ENCODE results near the gene CRYBA2.
A peak's percentile ranks its signal among the peaks of the same experiment; 100 is the strongest.

The CRYBA2 gene

DNA sequence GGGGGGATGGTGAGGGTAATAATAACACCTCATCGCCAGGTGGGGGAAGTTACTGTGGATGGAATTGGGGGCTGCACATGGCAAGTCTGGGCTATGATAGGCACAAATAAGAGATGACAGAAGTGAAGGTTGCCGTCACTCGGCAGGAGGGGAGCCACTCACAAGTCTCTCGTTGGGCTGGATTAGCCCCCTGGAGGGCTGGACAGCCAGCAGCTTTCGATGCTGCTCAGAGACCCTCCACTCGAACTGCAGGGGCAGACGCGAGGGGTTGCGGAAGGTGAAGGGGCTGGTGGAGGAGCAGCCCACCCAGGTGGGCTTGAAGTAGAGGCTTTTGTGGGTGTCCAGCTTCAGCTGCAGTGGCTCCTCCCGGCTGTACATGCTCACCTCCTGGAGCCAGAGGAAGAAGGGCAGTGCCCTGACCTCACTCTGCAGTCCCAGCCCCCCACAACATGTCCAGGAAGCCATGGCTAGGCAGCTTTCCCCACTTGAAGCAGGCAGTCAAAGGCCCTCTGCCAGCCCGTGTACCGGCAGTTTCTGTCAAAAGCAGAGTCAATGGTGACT is 29.9 kb upstream of the CRYBA2 start:
- no peak for DNase-seq (ENCODE audit: low read depth)

DNA sequence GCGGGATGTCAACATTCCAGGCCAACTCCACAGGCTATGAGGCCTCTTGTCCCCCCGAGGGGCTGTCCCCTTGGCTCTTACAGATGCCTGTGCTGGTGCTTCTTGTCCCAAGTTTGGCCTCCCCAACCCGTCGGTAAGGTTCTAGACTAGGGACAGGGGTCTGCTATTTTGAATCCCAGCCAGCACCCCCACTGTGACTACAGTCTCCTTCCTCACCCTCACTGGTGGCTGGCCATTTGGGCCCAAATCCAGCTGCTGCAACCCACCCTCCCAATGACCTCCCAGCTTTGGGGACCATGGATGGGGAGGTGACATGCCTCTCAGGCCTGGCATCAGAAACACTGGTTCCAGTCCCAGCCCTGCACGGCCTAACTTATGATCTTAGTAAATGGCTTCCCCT is 29.4 kb upstream of the CRYBA2 start:
- DNase-seq (ENCODE audit: low read depth) = no peak

DNA sequence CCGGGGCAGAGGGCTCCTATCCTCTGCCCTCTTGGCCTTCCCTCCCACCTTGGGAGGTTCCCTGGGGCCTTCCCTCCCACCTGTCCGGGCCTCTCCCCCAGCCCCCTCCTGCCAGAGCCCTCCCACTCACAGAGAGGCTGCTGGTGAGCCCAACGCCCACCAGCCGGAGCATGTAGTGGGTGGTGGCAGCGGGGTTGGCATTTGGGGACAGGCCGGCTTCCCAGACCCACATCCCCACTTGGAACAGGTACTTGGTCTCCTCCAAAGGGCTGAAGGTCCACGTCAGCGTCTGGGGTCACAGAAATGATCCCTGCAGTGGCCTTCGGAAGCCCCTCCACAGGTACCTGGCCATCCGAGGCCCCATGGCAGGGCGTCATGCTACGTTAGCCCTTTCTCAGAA is 28.8 kb upstream of the CRYBA2 start:
- DNase-seq (ENCODE audit: low read depth) = no peak

DNA sequence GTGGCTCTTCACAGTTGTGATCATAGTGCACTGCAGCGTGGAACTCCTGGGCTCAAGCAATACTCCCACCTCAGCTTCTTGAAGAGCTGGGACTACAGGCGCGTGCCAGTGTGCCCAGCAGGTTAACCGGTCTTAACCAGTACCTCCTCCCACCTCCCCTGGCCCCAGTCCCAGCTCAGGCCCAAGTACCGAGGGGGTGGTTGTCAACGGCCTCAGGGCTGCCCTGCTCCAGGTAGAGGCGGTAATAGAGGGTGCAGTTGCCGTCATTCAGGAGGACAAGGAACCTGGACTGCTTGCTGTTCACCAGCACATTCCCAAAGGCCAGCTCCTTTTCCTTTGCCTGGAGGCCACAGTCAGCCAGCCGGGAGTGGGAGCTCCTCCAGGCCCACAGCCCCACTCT is 28.4 kb upstream of the CRYBA2 start:
- DNase-seq (ENCODE audit: low read depth) = no peak

DNA sequence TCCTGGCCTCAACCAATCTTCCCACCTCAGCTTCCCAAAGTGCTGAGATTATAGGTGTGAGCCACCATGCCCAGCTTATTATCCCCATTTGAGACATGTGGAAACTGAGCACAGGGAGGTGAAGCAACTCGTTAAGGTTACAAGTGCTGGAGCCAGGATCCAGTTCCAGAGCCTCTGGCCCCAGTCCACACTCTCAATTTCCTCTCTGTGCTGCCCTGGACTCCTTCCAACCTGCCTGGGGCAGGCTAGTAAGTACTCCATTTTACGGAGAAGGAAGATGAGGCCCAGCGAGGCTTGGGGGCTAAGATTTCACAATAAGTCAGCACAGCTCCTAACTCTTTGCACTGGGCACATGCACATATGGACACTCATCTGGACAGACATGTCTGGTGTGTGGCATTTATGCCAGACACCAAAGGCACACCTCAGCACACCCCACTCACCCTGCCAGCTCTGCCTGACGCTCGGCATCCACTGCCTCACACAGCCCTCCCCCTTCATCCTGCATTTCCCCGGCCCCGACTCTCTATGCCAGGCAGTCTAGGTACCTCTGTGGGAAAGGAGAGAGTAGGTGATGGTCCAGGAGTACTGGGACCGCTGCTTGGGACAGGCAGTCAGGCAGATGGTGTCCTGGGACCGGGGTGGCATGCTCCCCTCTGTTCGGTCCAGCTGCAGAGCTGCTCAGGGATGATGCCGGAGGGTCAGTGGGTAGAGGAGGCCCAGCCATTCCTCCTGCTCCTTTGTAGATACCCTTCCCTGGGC is 27.6 kb upstream of the CRYBA2 start:
- DNase-seq (ENCODE audit: low read depth) = no peak

DNA sequence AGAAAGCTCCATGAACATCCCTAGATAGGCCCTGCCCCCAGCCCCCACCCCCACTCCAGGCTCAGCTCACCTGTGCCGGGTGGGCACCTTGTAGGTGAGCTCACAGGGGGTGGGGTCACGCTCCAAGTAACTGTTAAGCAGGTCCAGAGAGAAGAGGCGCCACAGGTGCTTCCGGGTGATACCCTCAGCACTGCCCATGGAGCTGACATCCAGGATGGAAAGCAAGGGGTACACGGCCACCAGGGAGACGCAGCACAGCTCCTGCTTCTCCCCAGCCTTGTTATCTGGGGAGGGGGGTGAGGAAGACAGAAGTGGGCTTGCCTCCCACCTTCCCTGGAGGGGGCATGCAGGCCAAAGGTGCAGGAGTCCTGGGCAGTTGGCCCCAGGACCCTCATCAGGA is 26.2 kb upstream of the CRYBA2 start:
- DNase-seq (ENCODE audit: low read depth) = no peak

DNA sequence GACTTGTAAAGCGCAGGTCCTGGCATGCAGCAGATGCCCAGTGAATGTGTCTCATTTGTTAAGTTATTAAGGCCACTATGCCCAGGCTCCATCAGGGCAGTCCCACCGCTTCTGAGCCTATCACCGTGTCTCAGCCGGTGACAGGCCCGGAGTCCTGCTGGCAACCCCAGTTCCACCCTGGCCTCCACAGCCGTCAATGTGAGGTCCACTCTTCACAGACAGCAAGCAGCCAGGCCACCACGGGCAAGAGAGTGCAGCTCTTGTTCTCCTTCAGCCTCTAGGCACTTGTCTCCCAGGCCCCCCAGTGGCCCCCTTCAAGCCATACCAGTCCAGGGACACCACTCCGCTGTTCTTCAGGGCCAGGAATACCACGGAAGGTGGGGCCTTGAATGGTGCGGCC is 25.5 kb upstream of the CRYBA2 start:
- no peak for DNase-seq (ENCODE audit: low read depth)

DNA sequence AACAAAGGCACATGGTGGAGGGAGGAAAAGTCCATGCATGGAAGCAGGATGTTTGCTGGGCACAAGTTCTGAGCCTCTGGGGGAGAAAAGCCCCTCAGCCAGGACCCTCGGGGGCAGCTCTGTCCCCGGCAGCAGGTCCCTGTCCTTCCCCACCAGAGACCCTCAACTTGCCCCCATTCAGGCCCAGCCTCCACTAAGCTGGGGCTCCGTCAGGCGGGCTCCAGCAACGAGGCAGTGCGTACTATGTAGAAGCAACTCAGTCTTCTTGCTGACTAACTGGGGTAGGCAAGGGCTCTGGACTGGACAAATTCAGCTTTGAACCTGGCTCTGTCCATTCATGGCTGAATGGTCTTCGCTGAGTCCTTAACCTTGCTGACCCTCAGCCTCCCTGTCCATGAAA is 25.1 kb upstream of the CRYBA2 start:
- no peak for DNase-seq (ENCODE audit: low read depth)

DNA sequence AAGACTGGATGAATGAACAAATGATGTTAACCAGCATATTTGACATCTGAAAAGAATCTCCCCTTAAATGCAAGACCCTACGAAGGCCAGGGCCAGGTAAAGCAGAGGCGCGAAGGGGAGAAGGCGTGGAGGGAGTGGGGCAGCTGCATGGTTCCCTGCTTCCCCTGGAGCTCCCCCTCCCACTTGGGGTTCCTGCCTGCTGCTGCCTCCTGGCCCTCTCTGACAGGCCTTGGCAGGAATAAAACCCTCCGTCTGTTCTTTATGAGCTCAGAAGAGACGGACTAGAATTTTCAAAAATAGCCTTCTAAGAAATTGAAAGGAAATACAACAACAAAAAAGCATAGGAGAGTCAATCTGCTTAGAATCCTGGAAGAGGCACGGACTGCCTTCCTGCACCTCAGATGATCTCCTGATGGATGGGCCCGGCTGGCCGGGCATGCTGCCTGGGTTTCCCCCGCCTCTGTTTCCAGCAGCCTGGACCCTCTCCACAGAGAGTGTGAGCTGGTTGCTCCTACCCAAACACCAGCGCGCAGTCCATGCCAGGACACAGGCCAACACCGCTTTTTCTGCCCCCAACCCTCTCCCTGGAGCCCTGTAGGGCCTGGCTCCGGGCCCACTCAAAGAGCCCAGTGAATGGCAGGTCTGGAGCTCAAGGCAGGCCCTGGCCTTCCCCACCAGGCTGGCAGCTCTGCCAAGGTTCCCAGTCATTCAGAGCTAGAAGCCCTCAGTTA is 24.1 kb upstream of the CRYBA2 start:
- DNase-seq (ENCODE audit: low read depth) = no peak

DNA sequence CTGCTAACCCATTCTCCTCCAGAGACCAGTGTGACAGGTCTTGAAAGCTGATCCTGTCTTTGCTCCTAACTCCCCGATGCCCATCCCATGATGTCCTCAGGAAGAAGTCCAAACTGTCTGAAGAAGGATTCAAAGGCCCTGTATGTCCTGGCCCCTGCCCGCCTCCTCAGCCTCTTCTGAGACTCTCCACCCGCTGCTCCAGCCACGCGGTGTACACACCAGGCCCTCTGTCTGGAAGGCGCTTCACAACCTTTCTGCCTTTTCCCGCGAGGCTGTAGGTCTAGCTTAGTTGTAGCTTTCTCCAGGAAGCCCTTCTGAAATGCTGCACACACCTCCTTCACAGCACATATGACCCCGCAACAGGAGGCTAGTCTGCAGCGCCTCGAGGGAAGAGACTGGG is 23.5 kb upstream of the CRYBA2 start:
- DNase-seq (ENCODE audit: low read depth) = no peak

DNA sequence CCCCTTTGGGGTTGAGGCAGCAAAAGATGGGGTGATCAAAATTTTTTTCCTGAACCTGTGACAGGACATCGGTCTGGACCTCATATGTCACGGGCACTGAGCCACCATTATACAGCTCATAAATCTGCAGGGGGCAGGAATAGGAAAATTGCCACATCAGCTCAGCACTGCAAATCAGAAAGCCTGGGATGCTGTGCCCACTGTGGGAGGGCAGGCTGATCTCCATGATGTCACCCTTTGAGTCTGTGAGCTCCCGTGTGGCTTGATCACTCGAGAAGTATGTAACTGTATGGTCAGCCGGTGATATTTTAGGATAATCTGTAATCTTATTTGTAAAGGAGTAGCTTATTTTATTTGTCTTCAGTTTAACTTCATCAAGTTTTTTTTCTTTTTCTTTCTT is 17.7 kb upstream of the CRYBA2 start:
- DNase-seq (ENCODE audit: low read depth) = no peak

DNA sequence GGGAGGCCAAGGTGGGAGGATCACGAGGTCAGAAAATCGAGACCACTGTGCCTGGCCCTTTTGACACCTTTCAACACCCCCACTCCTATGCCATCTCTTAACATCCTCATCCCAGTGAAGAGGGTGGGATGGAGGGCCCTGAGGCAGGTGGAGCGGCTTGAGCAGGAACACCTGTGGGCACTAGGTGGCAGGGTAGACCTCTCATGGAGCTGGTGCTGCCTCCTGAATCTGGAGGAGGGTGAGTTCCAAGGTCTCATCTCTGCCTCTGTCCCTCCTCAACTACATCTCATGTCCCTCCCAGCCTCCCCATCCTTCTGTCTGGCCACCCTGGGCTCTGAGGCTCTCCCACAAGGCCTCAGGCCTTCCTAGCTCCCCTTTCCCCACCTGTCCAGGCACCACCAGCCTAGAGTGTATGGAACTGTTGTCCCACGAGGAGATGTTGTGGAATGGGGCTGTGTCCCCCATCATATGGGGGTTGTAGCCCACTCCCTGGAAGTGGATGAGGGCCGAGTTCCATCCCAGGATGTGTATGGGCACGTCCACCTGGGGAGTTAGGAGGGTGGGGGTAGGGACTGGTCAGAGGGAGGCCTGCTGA is 17.0 kb upstream of the CRYBA2 start:
- DNase-seq (ENCODE audit: low read depth) = no peak

DNA sequence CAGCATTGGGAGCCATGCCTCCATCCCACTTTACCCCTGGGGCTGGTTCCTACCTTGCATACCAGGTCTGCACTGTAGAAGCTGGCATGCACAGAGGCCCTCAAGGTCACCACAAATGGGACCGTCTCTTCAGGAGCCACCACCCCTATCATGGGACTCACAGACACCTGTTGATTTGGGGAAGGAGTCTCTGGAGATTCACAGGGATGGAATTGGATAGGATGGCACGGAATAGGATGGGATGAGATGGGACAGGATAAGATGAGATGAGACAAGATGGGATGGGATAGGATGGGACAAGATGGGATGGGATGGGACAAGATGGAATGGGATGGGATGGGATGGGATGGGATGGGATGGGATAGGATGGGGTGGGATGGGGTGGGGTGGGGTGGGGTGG is 16.1 kb upstream of the CRYBA2 start:
- no peak for DNase-seq (ENCODE audit: low read depth)

DNA sequence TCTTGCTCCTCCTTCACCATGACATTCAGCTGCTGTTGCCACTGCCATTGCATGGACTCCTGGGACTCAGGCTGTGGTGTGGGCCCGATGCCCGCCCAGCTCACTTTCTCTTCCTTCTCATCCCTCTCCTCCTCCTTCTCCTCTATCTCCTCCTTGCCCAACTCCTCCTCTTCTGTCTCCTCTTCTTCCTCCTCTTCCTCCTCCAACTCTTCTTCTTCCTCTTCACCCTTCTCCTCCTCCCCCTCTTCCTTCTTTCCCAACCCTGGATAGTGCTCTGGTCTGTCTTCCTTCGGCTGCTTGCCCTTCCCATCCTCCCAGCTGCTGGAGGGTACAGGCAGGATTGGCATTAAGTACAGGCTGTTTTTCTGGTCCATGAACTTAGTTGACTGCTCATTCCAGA is 10.8 kb upstream of the CRYBA2 start:
- DNase-seq (ENCODE audit: low read depth) = no peak

DNA sequence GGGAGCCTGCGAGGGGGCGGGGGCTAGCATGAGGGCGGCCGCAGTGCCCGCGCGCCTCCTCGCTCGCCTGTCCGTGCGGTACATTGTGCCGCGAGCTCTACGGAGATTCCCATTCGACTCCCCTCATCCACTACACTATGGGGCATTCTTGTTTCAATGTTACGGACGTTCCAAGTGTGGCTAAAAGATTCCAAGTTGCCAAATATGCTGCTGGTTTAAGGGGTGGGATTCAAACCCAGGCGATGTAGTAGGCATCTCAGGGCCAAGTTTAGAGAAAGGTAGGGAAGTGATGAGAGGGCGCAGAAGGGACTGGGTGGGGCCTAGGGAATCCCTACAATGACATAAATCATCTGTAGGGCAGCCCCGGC is 10.0 kb upstream of the CRYBA2 start:
- no peak for DNase-seq (ENCODE audit: low read depth)

DNA sequence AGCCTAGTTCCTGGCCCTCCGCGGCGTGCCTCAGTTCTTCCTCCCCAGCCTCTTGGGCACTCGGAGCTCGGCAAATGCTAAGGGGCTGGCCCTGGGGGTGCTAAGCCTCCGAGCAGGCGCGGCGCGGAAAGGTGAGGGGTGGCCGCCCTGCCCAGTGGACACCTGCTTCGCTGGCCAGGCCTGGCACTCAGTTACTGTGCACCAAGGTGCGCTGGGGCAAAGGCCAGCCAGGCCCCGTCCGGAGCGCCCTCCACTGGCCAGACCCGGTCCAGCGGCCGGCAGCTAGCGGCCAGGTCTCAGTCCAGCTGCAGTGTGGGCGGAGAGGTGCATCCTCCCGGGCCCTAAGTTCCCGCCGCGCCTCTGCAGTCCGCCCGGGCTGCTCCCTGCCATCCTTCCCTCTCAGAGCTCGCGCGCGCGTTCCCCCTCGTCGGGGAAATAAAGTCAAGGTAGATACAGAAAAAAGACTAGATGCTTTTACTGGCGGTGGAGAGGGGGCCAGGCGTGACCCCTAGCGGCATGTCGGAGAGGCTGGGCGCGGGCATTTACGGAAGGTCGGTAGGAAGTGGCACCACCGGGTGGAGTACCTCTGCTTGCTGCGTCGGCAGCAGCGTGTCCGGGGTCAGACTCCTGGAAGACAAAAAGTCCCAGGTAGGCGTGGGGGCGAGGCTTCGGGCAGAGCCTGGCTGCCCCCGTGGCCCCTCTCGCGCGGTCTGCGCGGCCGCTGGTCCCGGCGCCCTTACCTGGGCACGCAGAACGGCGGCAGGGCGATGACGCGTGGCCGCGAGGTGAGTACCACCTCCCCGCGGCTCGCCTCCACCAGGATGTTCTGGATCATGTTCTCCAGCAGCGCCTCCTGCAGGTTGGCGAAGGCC is 9.4 kb upstream of the CRYBA2 start:
- no peak for DNase-seq (ENCODE audit: low read depth)

DNA sequence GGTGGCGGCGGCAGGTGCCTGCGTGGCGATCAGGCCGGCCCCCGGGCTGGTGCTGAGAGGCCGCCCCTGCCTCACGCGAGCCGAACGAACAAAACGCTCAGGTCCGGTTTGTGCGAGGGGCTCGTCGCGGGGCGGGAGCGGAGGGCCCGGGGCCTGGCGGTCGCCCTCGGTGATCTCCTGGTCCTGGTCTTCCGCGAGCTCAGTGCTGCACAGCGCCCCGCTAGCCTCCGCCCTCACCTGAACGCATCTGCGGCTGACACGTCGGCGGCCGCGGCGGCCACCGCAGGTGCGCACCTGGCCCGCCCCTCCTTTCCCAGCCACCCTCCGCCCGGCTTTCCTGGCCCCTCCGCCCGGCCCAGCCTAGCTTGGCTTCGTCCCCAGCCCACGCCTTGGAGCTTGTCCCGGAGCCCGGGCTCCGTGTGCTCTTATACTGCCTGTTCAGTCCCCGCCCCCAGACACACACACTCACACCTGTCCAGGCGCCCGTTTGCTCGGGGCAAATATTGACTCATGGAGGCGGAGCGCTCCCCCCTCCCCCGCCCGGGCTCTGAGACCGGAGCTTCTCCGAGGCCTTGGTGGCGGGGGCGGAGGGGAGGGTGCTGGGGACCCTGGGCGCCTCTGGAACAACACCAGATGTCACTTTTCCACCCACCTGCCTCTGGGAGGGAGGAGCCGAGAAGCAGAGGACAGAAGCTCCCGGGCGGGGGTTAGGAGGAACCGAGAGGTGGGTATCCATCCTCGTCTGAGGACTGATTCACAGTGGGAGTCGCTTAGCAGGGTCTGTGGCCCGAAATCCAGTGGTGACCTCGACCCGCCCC is 8.6 kb upstream of the CRYBA2 start:
- peak; percentile 64 for DNase-seq (ENCODE audit: low read depth)

DNA sequence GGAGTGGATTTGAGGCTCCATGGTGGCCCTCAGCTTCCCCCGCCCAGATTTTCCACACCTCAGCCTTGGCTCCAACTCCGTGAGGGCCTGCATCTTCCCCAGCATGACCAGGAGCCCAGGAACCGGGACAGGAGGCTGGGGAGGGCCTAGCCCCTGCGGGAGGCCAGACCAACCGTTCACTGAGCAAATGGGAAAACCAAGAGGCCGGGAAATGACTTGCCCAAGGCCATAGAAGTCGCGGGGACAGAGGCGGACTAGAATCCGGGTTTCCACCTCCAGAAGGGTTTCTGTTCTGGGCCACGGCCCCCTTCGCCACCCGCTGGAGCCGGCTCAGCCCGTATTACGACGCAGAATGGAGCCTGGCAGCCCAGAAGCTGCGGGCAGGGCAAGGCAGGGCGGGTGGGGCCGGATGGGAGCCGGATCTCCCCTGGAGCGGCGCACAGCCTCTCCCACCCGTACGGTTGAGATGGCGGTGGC is 7.9 kb upstream of the CRYBA2 start:
- DNase-seq (ENCODE audit: low read depth) = no peak

DNA sequence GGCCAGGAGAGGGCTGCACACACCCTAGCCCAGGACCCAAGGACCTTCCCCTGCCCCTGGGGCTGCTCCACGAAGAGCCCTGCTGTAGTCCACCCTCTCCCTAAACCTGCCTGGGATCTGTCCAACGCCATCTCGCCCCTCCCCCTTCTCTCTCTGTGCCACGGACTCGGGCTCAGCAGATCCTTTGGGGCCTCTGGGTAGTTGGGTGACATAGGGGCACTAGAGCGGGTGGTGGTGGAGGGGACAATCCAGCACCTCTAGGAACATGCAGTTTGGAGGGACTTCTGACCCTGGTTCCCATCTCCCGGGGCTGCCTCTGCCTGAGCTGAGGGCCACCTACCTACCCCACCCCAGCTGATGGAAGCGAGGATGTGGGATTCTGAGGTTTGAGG is 7.3 kb upstream of the CRYBA2 start:
- DNase-seq (ENCODE audit: low read depth) = no peak

DNA sequence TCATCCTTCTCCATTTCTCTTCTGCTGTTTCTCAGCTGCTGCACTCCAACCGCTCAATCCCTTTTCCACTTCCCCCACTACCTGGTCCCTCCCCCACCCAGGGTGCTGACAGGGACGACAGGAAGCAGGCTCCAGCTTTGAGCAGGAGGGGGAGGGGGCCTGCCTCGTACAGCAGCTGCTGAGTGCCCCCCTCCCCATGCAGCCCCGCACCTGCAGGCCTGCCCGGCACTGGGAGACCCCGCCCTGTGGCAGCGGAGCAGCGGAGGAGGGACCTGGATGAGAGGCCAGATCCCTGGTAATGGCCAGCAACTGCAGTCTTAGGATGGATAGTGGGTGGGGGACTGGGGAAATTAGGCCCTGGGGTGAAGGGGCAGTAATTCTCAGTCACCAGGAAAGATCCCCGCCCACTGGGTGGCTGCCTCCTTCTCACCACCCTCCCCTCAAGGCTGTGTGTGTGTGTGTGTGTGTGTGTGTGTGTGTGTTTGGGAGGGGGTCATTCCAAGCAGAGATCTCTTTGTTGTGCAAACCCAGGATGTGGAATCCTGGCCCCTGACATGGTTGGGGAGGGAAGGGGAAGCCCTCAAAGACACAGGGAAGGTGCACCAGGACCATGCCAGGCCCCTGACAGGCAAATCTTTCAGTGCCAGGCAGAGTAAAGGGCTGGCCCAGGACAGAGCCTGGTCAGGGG is 6.8 kb upstream of the CRYBA2 start:
- DNase-seq (ENCODE audit: low read depth) = no peak

Data from stimulated activated CD4-positive, alpha-beta T cell treated with anti-CD3 and anti-CD28 coated beads, Interleukin-2, amount 100 ng/mL, for 4 hours (primary cell).